Upper lobe of left lung (tissue), 6 donors: ENCODE results near the gene SOX2. TPM values are rescaled to one million over a fixed set of nuclear protein-coding genes. Genes with fewer than 3 reads are reported as not detected.

Experiments
- ATAC-seq, 2 donors: fragments of 200-7000 bp; cut with Tn5 transposase; one replicate each; pipeline ENCODE4 v1.9.1; 2022; ENCODE audit warnings: mild to moderate bottlenecking in 2 of 2, moderate library complexity in 2 of 2; ENCODE audit not compliant: low FRiP score in 2 of 2
- DNase-seq, 2 donors: peaks; one replicate each; pipeline ENCODE4 v3.0.0-alpha.2; 2019 to 2020
- H3K27ac ChIP-seq, 4 donors: fragments of 200-600 bp; sonication (generic); one replicate each; pipeline ENCODE4 v1.5.1; 2016 to 2019
- H3K27me3 ChIP-seq, 4 donors: fragments of 200-600 bp; sonication (generic); one replicate each; pipeline ENCODE4 v1.5.1; 2017 to 2019
- H3K36me3 ChIP-seq, 4 donors: fragments of 200-600 bp; sonication (generic); one replicate each; pipeline ENCODE4 v1.5.1; 2016 to 2019
- H3K4me1 ChIP-seq, 4 donors: fragments of 200-600 bp; sonication (generic); one replicate each; pipeline ENCODE4 v1.5.1; 2018 to 2019
- H3K4me3 ChIP-seq, 4 donors: fragments of 200-600 bp; sonication (generic); one replicate each; pipeline ENCODE4 v1.5.1; 2017 to 2019; ENCODE audit warnings: mild to moderate bottlenecking in 2 of 4, moderate library complexity in 1 of 4
- H3K9me3 ChIP-seq, 4 donors: fragments of 200-600 bp; sonication (generic); one replicate each; pipeline ENCODE4 v1.5.1; 2018 to 2019
- EP300 ChIP-seq, 4 donors: sonication (generic); formaldehyde crosslinking; IDR thresholded peaks; one replicate each; pipeline ENCODE4 v1.5.1; 2017; ENCODE audit warnings: antibody characterized with exemption in 4 of 4, control low read depth in 2 of 4
- POLR2A ChIP-seq, 4 donors: fragments of 450-650 bp; IDR thresholded peaks; one replicate each; pipeline ENCODE4 v1.5.1; 2016 to 2017; ENCODE audit warnings: antibody characterized with exemption in 4 of 4, mild to moderate bottlenecking in 2 of 4
- POLR2AphosphoS5 ChIP-seq, 2 donors: sonication (generic); formaldehyde crosslinking; IDR thresholded peaks; one replicate each; pipeline ENCODE4 v1.5.1; 2017; ENCODE audit warnings: antibody characterized with exemption in 2 of 2
- WGBS, 2 donors: methylation state at CpG; one replicate each; pipeline ENCODE4 v1.1.5; 2017 to 2018; 5-methylcytosine and 5-hydroxymethylcytosine counted together
- total RNA-seq, 6 donors: library from RNA; depleted of rRNA in 4 of 6; stranded (reverse); fragments of >200 nt in 4 of 6; gene quantifications; one replicate each; pipeline versions ENCODE4 v1.1.0 to v1.2.1, GENCODE V29; 2016 to 2021
- TF ChIP-seq, protein P1 (sequence below), 6 experiments: fragments of 450-650 bp in 4 of 6; fragments of 200-600 bp in 2 of 6; sonication (generic) in 2 of 6; IDR thresholded peaks; one replicate each; pipeline ENCODE4 v1.5.1; 2016 to 2019; ENCODE audit warnings: antibody characterized with exemption in 6 of 6
- donor health status: DM: no; HTN: no; CAD: no; lungs with moderate emphysema.
- donor health status: DM: no; HTN: yes; CAD: no; lungs with severe emphysema.

Gene SOX2
- total RNA-seq, 6 donors from 2014 or later: 0.57 to 16.4 (median 2.8) TPM

DNA sequence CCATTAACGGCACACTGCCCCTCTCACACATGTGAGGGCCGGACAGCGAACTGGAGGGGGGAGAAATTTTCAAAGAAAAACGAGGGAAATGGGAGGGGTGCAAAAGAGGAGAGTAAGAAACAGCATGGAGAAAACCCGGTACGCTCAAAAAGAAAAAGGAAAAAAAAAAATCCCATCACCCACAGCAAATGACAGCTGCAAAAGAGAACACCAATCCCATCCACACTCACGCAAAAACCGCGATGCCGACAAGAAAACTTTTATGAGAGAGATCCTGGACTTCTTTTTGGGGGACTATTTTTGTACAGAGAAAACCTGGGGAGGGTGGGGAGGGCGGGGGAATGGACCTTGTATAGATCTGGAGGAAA, 1.5 kb downstream of the SOX2 start:
- Histone ChIP-seq H3K27ac (no peak overlapping the region), H3K4me1 (peaks cover 22 to 35% (median 27%) of the 10 kb centered on the region in 4 donors), H3K9me3 (no peaks in the 10 kb centered on the region), H3K27me3 (peaks cover 0 to 60% (median 33%) of the 10 kb centered on the region in 4 donors), H3K36me3 (no peaks in the 10 kb centered on the region), H3K4me3 (peak overlapping the region in 3 of 4 donors; percentile 22 to 43 (median 42))
- TF ChIP-seq EP300 (IDR thresholded peaks at IDR 0.05) (no peak), POLR2A (IDR thresholded peaks at IDR 0.05) (no peak), POLR2AphosphoS5 (IDR thresholded peaks at IDR 0.05) (no peak)
- TF ChIP-seq, protein P1, sequence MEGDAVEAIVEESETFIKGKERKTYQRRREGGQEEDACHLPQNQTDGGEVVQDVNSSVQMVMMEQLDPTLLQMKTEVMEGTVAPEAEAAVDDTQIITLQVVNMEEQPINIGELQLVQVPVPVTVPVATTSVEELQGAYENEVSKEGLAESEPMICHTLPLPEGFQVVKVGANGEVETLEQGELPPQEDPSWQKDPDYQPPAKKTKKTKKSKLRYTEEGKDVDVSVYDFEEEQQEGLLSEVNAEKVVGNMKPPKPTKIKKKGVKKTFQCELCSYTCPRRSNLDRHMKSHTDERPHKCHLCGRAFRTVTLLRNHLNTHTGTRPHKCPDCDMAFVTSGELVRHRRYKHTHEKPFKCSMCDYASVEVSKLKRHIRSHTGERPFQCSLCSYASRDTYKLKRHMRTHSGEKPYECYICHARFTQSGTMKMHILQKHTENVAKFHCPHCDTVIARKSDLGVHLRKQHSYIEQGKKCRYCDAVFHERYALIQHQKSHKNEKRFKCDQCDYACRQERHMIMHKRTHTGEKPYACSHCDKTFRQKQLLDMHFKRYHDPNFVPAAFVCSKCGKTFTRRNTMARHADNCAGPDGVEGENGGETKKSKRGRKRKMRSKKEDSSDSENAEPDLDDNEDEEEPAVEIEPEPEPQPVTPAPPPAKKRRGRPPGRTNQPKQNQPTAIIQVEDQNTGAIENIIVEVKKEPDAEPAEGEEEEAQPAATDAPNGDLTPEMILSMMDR (IDR thresholded peaks at IDR 0.05): no peak
- 7 to 9% methylated on average over 11 of the region's 11 CpGs for WGBS, 2 donors
- ATAC-seq (no peak), DNase-seq (no peak)

DNA sequence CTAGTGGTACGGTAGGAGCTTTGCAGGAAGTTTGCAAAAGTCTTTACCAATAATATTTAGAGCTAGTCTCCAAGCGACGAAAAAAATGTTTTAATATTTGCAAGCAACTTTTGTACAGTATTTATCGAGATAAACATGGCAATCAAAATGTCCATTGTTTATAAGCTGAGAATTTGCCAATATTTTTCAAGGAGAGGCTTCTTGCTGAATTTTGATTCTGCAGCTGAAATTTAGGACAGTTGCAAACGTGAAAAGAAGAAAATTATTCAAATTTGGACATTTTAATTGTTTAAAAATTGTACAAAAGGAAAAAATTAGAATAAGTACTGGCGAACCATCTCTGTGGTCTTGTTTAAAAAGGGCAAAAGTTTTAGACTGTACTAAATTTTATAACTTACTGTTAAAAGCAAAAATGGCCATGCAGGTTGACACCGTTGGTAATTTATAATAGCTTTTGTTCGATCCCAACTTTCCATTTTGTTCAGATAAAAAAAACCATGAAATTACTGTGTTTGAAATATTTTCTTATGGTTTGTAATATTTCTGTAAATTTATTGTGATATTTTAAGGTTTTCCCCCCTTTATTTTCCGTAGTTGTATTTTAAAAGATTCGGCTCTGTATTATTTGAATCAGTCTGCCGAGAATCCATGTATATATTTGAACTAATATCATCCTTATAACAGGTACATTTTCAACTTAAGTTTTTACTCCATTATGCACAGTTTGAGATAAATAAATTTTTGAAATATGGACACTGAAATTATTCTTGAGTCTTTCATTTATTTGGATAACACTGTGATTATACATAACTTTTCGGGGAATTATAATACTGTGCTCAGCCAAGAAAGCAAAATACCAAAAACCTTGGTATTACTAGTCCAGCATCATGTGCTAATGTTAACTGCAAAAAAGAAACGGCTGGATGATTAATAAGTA, 2.2 kb downstream of the SOX2 start:
- no peaks in the 10 kb centered on the region for H3K9me3 ChIP-seq
- no peak for TF ChIP-seq POLR2AphosphoS5 (IDR thresholded peaks at IDR 0.05)
- TF ChIP-seq EP300 (IDR thresholded peaks at IDR 0.05): no peak
- TF ChIP-seq, protein P1 (IDR thresholded peaks at IDR 0.05): no peak
- WGBS, 2 donors: 24% methylated on average over 13 of the region's 13 CpGs
- H3K27ac ChIP-seq: no peak overlapping the region
- H3K4me1 ChIP-seq: peaks cover 22 to 35% (median 27%) of the 10 kb centered on the region in 4 donors
- peaks cover 0 to 67% (median 34%) of the 10 kb centered on the region in 4 donors for H3K27me3 ChIP-seq
- no peak overlapping the region for H3K4me3 ChIP-seq
- DNase-seq (no peak), ATAC-seq (no peak)
- no peaks in the 10 kb centered on the region for H3K36me3 ChIP-seq

DNA sequence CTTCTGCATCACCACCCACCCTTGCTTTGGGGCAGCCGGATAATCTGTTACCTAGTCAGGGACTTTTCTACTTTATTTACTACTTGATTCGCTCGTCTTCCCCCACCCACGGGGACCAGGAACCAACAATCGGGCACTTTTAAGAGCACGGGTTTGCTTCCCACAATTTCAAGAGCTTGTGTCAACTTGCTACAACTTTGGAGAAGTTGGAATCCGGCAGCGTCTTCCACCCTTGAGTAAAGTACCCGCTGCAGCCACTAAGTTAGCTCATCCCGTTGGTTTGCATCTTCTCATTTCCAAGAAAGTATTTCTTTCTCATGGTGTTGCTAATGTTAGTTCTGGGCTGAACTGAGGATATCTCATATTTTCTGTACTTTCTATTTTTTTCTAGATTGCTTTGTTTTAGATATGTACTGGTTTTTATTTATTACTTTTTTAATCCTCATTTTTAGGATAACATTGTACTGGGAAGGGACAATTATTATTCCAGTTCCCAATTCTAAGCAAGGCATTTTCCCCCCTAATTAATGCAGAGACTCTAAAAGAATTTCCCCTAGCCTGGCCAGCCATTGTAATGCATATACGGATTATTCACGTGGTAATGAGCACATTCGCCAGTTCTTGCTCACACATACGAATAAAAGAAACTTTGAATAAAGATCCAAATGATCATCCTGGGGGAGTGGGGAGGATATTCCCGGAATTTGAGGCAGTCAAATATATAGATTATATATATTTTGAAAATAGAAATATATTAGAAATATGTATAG, 4.0 kb downstream of the SOX2 start:
- DNase-seq (no peak), ATAC-seq (no peak)
- no peaks in the 10 kb centered on the region for H3K36me3 ChIP-seq
- no peak overlapping the region for H3K4me3 ChIP-seq
- WGBS, 2 donors: 17 to 21% methylated on average over 15 of the region's 15 CpGs
- peaks cover 23 to 29% (median 26%) of the 10 kb centered on the region in 4 donors for H3K4me1 ChIP-seq
- H3K9me3 ChIP-seq: peaks cover 0 to 4% (median 0%) of the 10 kb centered on the region in 4 donors
- TF ChIP-seq, protein P1 (IDR thresholded peaks at IDR 0.05): no peak
- TF ChIP-seq POLR2A (IDR thresholded peaks at IDR 0.05) (no peak), EP300 (IDR thresholded peaks at IDR 0.05) (no peak), POLR2AphosphoS5 (IDR thresholded peaks at IDR 0.05) (no peak)
- peaks cover 0 to 76% (median 40%) of the 10 kb centered on the region in 4 donors for H3K27me3 ChIP-seq
- no peak overlapping the region for H3K27ac ChIP-seq

- ATAC-seq (no peak), DNase-seq (no peak)
- Histone ChIP-seq H3K4me1 (peaks cover 12 to 17% (median 16%) of the 10 kb centered on the region in 4 donors), H3K27ac (no peak overlapping the region), H3K9me3 (peaks cover 0 to 4% (median 0%) of the 10 kb centered on the region in 4 donors), H3K27me3 (peaks cover 0 to 64% (median 32%) of the 10 kb centered on the region in 4 donors), H3K36me3 (no peaks in the 10 kb centered on the region), H3K4me3 (no peak overlapping the region)
- WGBS, 2 donors: 26 to 33% methylated on average over 5 of the region's 5 CpGs
- TF ChIP-seq EP300 (IDR thresholded peaks at IDR 0.05) (no peak), POLR2AphosphoS5 (IDR thresholded peaks at IDR 0.05) (no peak), POLR2A (IDR thresholded peaks at IDR 0.05) (no peak)
- TF ChIP-seq, protein P1 (IDR thresholded peaks at IDR 0.05): no peak
Observed at GRCh38 chr3:181716966-181717365, 5.2 kb downstream of the SOX2 start.
